Brain pericyte (primary cell): Measurements from ENCODE around the gene FUT1.

ENCODE experiments used
- DNase-seq: peaks from one replicate; pipeline ENCODE4 v3.0.0-alpha.2; 2012; ENCODE audit warnings: low read depth, low spot score

Gene FUT1

GRCh38 chr19:48741129-48741999, 11.1 kb downstream of the FUT1 start:
- no peak for DNase-seq

- no peak for DNase-seq
Measured at GRCh38 chr19:48740164-48740972, 12.1 kb downstream of the FUT1 start, which contains the start of gene RASIP1. Gene RASIP1 (minus strand): TSS chr19:48740610. CDS start chr19:48740282, 328 bp downstream.

GRCh38 chr19:48739404-48740163, 12.9 kb downstream of the FUT1 start:
- no peak for DNase-seq

GRCh38 chr19:48738557-48739403, 13.7 kb downstream of the FUT1 start:
- no peak for DNase-seq

- DNase-seq = no peak
Measured at GRCh38 chr19:48737360-48737998, 15.0 kb downstream of the FUT1 start.

- no peak for DNase-seq
Measured at GRCh38 chr19:48735031-48735615, 17.3 kb downstream of the FUT1 start.

GRCh38 chr19:48734625-48735024, 17.8 kb downstream of the FUT1 start:
- no peak for DNase-seq

- DNase-seq = no peak
Measured at GRCh38 chr19:48731452-48731851, 21.0 kb downstream of the FUT1 start.

- DNase-seq = no peak
Measured at GRCh38 chr19:48728911-48729664, 23.4 kb downstream of the FUT1 start.

- DNase-seq = no peak
Measured at GRCh38 chr19:48726556-48726955, 25.9 kb downstream of the FUT1 start.

GRCh38 chr19:48724796-48725753, 27.4 kb downstream of the FUT1 start:
- DNase-seq = peak; percentile 74

- no peak for DNase-seq
Measured at GRCh38 chr19:48722196-48722708, 30.2 kb downstream of the FUT1 start.

GRCh38 chr19:48720613-48721296, 31.7 kb downstream of the FUT1 start:
- DNase-seq = peak; percentile 97

GRCh38 chr19:48720251-48720612, 32.2 kb downstream of the FUT1 start:
- no peak for DNase-seq

GRCh38 chr19:48719263-48720171, 32.9 kb downstream of the FUT1 start, which contains the start of gene MAMSTR:
Gene MAMSTR (minus strand): TSS chr19:48719725. CDS start chr19:48719031, 694 bp downstream.
- DNase-seq = no peak

- no peak for DNase-seq
Measured at GRCh38 chr19:48718711-48719231, 33.7 kb downstream of the FUT1 start.
